Endothelial cell of umbilical vein (primary cell): Measurements from ENCODE around the gene LRRC8C. TPM values are rescaled to one million over a fixed set of nuclear protein-coding genes. Genes with fewer than 3 reads are reported as not detected.

Experiments
- BruUV-seq: library from RNA; stranded (reverse); fragments of 400-500 nt; replicated peaks from 2 replicates; lab custom pipeline; 2021; lab: Mats Ljungman, UMichigan
- CTCF ChIA-PET: fragments of 300-600, 350-600 bp; sonication (Branson Sonifier 250); formaldehyde crosslinking; loops from one replicate; lab custom pipeline; 2021; ENCODE audit warnings: antibody characterized with exemption, inconsistent platforms; lab: Charles Lee
- POLR2A ChIA-PET: fragments of 300-600, 350-600 bp; sonication (Branson Sonifier 250); formaldehyde crosslinking; loops from one replicate; lab custom pipeline; 2021; ENCODE audit warnings: antibody characterized with exemption, inconsistent platforms; lab: Charles Lee
- DNase-seq: peaks from one replicate; pipeline ENCODE4 v3.0.0-alpha.2; 2011; ENCODE audit warnings: low read depth, low spot score
- FAIRE-seq: peaks from 2 replicates; lab custom pipeline; 2011; peaks lifted over from hg19 to GRCh38; lab: Jason Lieb, UNC
- H2AFZ ChIP-seq: 2 replicates; pipeline ENCODE4 v1.6.0; 2012; ENCODE audit warnings: low read depth, low read length, control low read depth, inconsistent platforms
- H3K27ac ChIP-seq: 2 replicates; pipeline ENCODE4 v1.5.1; 2011; ENCODE audit warnings: low read depth, mild to moderate bottlenecking, control low read depth, low read length, moderate library complexity; ENCODE audit not compliant: insufficient read depth
- H3K27me3 ChIP-seq, 2 experiments: 2 replicates each; pipeline versions ENCODE4 v1.6.0 to v1.6.1; 2011; ENCODE audit warnings: low read length in 2 of 2, mixed read lengths in 1 of 2; ENCODE audit not compliant: control insufficient read depth in 2 of 2, insufficient read depth in 2 of 2
- H3K36me3 ChIP-seq, 2 experiments: 2 replicates in 1 of 2; 3 replicates in 1 of 2; pipeline ENCODE4 v1.5.1; 2011; ENCODE audit warnings: low read length in 2 of 2, mild to moderate bottlenecking in 1 of 2, moderate library complexity in 1 of 2; ENCODE audit not compliant: control insufficient read depth in 2 of 2, insufficient read depth in 2 of 2; ENCODE audit errors: extremely low read depth in 1 of 2
- H3K4me1 ChIP-seq: 3 replicates; pipeline ENCODE4 v1.5.1; 2011; ENCODE audit warnings: mild to moderate bottlenecking, low read length; ENCODE audit not compliant: control insufficient read depth, insufficient read depth; ENCODE audit errors: extremely low read depth
- H3K4me2 ChIP-seq: 2 replicates; pipeline ENCODE4 v1.6.1; 2011; ENCODE audit warnings: low read length, control low read depth, mixed read lengths; ENCODE audit not compliant: insufficient read depth
- H3K4me3 ChIP-seq, 3 experiments: fragments of 200-600 bp in 1 of 3; sonication (generic), shearing (Covaris generic) in 1 of 3; replicated peaks in 1 of 3; 2 replicates each; pipeline ENCODE4 v1.5.1; 2011 to 2016; ENCODE audit warnings: control low read depth in 3 of 3, low read length in 3 of 3, mild to moderate bottlenecking in 2 of 3, inconsistent platforms in 1 of 3, low read depth in 1 of 3, moderate library complexity in 1 of 3; ENCODE audit not compliant: insufficient read depth in 1 of 3
- H3K79me2 ChIP-seq: 2 replicates; pipeline ENCODE4 v1.6.0; 2012; ENCODE audit warnings: low read length, inconsistent platforms; ENCODE audit not compliant: control insufficient read depth, insufficient read depth
- H3K9ac ChIP-seq: replicated peaks from 2 replicates; pipeline ENCODE3; 2011; ENCODE audit warnings: low read length, control low read depth; ENCODE audit not compliant: insufficient read depth; ENCODE audit errors: extremely low read depth
- H3K9me1 ChIP-seq: replicated peaks from 3 replicates; pipeline ENCODE4 v1.6.0; 2011; ENCODE audit warnings: mild to moderate bottlenecking, low read length; ENCODE audit not compliant: control insufficient read depth, insufficient read depth; ENCODE audit errors: extremely low read depth
- H3K9me3 ChIP-seq: replicated peaks from 2 replicates; pipeline ENCODE4 v1.5.1; 2012; ENCODE audit warnings: low read length, inconsistent platforms; ENCODE audit not compliant: control insufficient read depth, insufficient read depth
- H4K20me1 ChIP-seq: replicated peaks from 2 replicates; pipeline ENCODE3; 2011; ENCODE audit warnings: mild to moderate bottlenecking, low read length; ENCODE audit not compliant: control insufficient read depth, insufficient read depth; ENCODE audit errors: extremely low read depth
- CTCF ChIP-seq, 2 donors: IDR thresholded peaks; 1 replicate in 1 of 2; 2 replicates in 1 of 2; pipeline ENCODE4 v1.5.1; 2011; ENCODE audit warnings: low read length in 2 of 2, mild to moderate bottlenecking in 2 of 2, moderate library complexity in 2 of 2, control low read depth in 1 of 2, inconsistent platforms in 1 of 2, low read depth in 1 of 2; ENCODE audit not compliant: insufficient read depth in 1 of 2; ENCODE audit errors: extremely low read depth in 1 of 2
- EZH2 ChIP-seq: IDR thresholded peaks from 2 replicates; pipeline ENCODE4 v1.6.1; 2012; ENCODE audit warnings: borderline replicate concordance, low read depth, mild to moderate bottlenecking, moderate library complexity, low read length, inconsistent platforms; ENCODE audit not compliant: severe bottlenecking
- FOS ChIP-seq: IDR thresholded peaks from 2 replicates; pipeline ENCODE4 v1.6.1; 2011; ENCODE audit warnings: mild to moderate bottlenecking, low read length, moderate library complexity, borderline replicate concordance; ENCODE audit not compliant: insufficient read depth
- GATA2 ChIP-seq: IDR thresholded peaks from 2 replicates; pipeline ENCODE4 v1.7.0; 2011; ENCODE audit warnings: low read depth, mild to moderate bottlenecking, moderate library complexity, mixed read lengths, low read length; ENCODE audit not compliant: insufficient read length, insufficient read depth
- JUN ChIP-seq: IDR thresholded peaks from 2 replicates; pipeline ENCODE4 v1.6.1; 2011; ENCODE audit warnings: borderline replicate concordance, low read depth; ENCODE audit not compliant: insufficient read length, insufficient read depth
- MAX ChIP-seq: IDR thresholded peaks from 2 replicates; pipeline ENCODE4 v1.6.1; 2011; ENCODE audit not compliant: insufficient read depth, insufficient read length
- MYC ChIP-seq: IDR thresholded peaks from one replicate; pipeline ENCODE4 v1.6.1; 2011; ENCODE audit warnings: mild to moderate bottlenecking, low read depth, low read length
- POLR2A ChIP-seq: IDR thresholded peaks from 2 replicates; pipeline ENCODE4 v1.6.1; 2012; ENCODE audit warnings: low read depth, mild to moderate bottlenecking, control low read depth, low read length
- POLR2AphosphoS5 ChIP-seq: IDR thresholded peaks from 2 replicates; pipeline ENCODE4 v1.6.1; 2012; ENCODE audit warnings: low read depth, mild to moderate bottlenecking, control low read depth, low read length, moderate library complexity; ENCODE audit not compliant: insufficient read depth
- dilution Hi-C: fragments of 300-500 bp; cut with MboI; formaldehyde crosslinking; loops from one replicate; pipeline ENCODE4 v1.15.0; 2019; ENCODE audit warnings: low sequenced_read_pairs; ENCODE audit not compliant: extremely low pct_ligation_motif_present
- intact Hi-C: fragments of 100-400 bp; cut with micrococcal nuclease; formaldehyde crosslinking; loops from one replicate; pipeline ENCODE4 v1.10.0; 2022
- polyA plus RNA-seq, 4 experiments: library from polyadenylated mRNA; depleted of rRNA in 3 of 4; stranded (reverse) in 3 of 4; unstranded in 1 of 4; fragments of >200 nt; gene quantifications; 2 replicates each; pipeline versions ENCODE4 v1.2.1 to v1.2.3, GENCODE V29; 2011 to 2012; ENCODE audit warnings: missing spikeins in 1 of 4
- total RNA-seq: library from RNA; stranded (reverse); gene quantifications from 2 replicates; pipeline ENCODE4 v1.2.3, GENCODE V29; 2021

The LRRC8C gene
- total and polyA plus RNA-seq, 2 donors (not counting 3 experiments of a cell fraction or from before 2014, with no cell fraction given) = 33.6 to 51.5 TPM

DNA sequence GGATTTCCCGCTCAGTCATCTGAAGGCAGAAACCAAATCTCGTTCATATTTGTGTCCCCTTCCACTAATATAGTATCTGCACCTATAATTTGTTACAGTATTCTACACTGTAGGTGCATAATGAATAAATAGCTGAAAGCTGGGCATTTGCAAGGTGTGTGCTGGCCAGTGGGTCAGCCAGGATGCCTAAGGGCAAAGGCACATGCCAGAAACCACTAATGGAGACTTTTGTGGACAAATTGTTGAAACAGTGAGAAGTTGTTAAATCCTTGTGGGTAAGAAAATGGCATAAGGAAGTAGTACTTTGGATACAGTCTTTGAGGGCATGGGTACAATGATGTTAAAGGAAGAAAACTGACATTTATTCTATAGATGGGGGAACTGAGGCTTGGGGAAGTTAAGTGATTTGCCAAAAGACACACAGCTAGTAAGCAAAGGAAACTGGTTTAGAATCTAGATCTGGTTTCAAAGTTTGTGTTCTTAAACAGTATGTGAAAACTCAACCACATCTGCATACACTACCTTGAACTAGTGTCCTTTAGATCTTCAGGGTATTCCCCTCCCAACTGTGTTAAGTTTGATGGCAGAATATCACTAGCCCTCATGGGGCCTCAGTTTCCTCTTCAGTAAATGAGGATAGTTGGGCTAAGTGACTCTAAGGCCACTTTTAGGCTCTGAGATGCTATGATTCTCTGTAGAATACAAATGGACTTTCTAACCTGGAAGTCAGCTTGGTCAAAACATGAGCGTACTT, 26.5 kb upstream of the LRRC8C start:
- DNase-seq (no peak), FAIRE-seq (no peak)
- dilution Hi-C loops (no loop called here), intact Hi-C loops (loop anchor here (5.0 to 10.0 kb wide), 2 partner anchors 309 to 378 kb away; no protein-coding TSS in a partner anchor)
- no peaks in the 10 kb centered on the region for H3K9me3 ChIP-seq
- no peaks in the 10 kb centered on the region for H3K9me1 ChIP-seq
- no peak overlapping the region for H3K9ac ChIP-seq
- ChIA-PET CTCF (interaction anchor here (1.9 to 5.2 kb wide), 4 partner anchors 17 to 157 kb away, joined by 8 to 37 read pairs (median 22); no protein-coding TSS in a partner anchor), POLR2A (no interaction called here)
- no peaks in the 10 kb centered on the region for H3K79me2 ChIP-seq
- no peaks in the 10 kb centered on the region for H4K20me1 ChIP-seq
- no peak overlapping the region for H3K27ac ChIP-seq
- BruUV-seq = no TSS peak
- H3K27me3 ChIP-seq = no peaks in the 10 kb centered on the region
- no peaks in the 10 kb centered on the region for H3K36me3 ChIP-seq
- TF ChIP-seq JUN (no peak), POLR2A (no peak), GATA2 (no peak), MAX (no peak)
- H3K4me3 ChIP-seq = no peak overlapping the region
- peak overlapping the region; percentile 19 for H3K4me2 ChIP-seq
- H3K4me1 ChIP-seq = peaks cover 14% of the 10 kb centered on the region
- no peak overlapping the region for H2AFZ ChIP-seq

GRCh38 chr1:89607156-89607555, 25.8 kb upstream of the LRRC8C start:
- POLR2A ChIA-PET = no interaction called here

More at GRCh38 chr1:89607156-89607555, 25.8 kb upstream of the LRRC8C start:
- BruUV-seq = no TSS peak
- no peaks in the 10 kb centered on the region for H3K9me3 ChIP-seq
- CTCF ChIA-PET = interaction anchor here (1.9 to 2.5 kb wide), 2 partner anchors 17 to 124 kb away, joined by 8 read pairs; no protein-coding TSS in a partner anchor
- no peak overlapping the region for H2AFZ ChIP-seq
- H3K79me2 ChIP-seq = no peaks in the 10 kb centered on the region
- H3K9me1 ChIP-seq = no peaks in the 10 kb centered on the region
- FAIRE-seq (no peak), DNase-seq (no peak)
- H3K4me1 ChIP-seq = peaks cover 14% of the 10 kb centered on the region
- TF ChIP-seq POLR2A (no peak), MYC (no peak), POLR2AphosphoS5 (no peak), CTCF (IDR thresholded peaks at IDR 0.05; ENCODE audit: extremely low read depth in 1 of 2, insufficient read depth in 1 of 2, low read depth in 1 of 2, low read length in 2 of 2) (no peak), EZH2 (no peak), MAX (no peak), FOS (no peak), GATA2 (no peak)
- no peak overlapping the region for H3K4me3 ChIP-seq
- dilution Hi-C loops = no loop called here
- no peak overlapping the region for H3K27ac ChIP-seq
- no peaks in the 10 kb centered on the region for H3K27me3 ChIP-seq
- H3K4me2 ChIP-seq = no peak overlapping the region
- intact Hi-C loops = loop anchor here (5.0 to 10.0 kb wide), 2 partner anchors 310 to 378 kb away; no protein-coding TSS in a partner anchor
- no peaks in the 10 kb centered on the region for H4K20me1 ChIP-seq
- no peak overlapping the region for H3K9ac ChIP-seq
- H3K36me3 ChIP-seq = no peaks in the 10 kb centered on the region
